ENCODE measurements around the gene PARM1.

Gene PARM1

DNA sequence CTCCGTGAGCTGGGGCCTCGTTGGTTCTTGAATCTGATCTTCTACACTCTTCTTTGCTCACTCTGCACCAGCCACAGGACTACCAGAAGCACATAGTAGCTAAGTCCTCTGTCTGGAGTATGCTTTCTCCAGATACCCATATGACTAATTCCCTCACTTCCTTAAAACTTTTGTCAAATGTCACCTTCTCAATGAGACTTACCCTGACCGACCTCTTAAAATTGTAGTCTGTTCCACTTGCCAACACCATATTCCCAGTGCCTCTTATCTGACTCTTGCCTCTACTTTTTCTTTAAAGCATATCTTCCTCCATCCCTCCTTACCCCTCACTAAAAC, 10.0 kb downstream of the PARM1 start:
- no peak for DNase-seq

DNA sequence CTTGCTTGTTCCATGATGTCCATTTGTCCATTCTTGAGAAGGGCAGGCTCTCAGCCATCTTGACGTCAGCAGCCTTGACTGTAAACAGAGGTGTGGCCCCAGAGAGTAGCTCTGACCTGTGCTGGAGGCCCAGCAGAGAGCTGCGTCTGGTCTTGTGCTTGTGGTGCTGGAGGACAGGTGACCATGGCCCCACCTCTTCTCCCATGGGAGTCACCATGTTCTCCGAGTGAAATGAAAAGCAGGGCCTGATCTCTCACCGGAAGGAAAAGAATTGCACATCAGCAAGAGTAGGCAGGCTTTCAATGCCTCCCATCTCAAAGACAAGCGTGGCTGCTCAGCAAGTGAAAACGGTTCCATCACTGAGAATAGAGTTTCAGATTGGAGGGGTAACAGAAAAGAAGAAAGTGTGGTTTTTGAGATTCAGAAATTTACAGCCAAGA, 11.5 kb downstream of the PARM1 start:
- no peak for DNase-seq

DNA sequence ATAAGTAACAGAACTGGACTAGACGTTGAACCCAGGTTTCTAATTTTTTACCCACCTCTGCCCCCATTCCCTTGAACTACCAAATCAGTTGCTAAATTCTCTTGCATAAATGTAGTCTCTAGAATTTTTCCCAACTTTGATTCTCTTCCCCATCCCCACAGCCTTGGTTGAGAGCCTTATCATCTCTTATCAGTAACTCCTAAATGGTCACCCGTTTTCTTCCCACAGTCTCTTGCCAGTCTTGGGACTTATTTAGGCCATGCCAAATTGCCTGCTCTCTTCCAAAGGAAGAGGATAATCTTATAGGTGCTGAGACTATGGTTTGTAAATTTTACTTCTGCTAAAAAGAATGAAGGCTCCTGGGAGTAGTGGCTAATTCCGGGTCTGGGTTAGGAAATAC, 13.3 kb downstream of the PARM1 start:
- DNase-seq, result no peak

DNA sequence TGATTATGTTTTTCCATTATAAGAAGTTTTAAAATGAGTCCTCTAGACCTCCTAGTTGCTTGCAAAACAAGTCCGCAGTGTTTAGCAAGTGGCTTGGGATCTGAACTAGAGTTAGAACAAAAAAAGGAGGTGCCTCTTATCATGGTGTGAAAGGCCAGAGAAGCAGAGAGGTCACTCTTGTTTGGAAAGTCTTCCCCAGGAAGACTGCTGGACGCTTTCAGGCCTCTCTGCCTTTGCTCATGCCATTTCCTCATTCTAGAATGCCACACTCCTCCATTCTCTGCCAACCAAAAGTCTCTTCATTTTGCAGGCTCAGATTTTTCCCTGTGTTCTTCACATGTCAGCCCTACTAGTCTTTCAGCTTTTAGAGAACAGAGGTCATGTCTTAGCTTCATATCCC, 14.9 kb downstream of the PARM1 start:
- DNase-seq, result no peak

DNA sequence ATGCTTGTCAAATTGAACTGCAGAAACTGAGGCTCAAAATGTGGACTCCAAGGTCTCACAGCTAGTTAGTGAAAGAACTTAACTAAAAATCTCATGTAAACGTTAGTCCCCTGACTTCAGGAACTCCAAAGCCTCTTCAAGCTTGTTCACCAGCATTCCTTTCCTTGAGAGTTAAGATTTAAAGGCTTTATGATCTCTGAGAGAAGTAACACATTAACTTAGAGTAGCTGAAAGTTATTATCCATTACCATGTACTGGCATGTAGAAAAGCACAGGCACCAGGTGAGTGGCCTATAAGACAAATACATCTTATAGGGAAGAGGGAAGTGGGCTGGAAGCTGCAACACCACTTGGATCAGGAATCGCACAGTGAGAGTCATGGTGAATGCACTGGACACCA, 15.3 kb downstream of the PARM1 start:
- no peak for DNase-seq

DNA sequence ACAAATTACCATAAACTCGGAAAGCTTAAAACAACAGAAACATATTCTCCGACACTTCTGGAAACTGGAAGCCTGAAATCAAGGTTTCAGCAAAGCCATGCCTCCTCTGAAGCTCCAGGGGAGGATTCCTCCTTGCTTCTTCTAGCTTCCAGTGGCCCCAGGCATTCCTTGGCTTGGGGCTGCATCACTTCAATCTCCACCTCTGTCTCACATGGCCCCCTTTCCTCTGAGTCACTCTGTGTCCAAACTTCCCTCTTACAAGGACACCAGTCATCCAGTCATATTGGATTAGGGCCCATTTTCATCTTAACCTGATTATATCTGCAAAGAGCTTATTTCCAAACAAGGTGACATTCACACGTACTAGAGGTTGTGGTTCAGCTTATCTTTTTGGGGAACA, 17.3 kb downstream of the PARM1 start:
- DNase-seq, result no peak

DNA sequence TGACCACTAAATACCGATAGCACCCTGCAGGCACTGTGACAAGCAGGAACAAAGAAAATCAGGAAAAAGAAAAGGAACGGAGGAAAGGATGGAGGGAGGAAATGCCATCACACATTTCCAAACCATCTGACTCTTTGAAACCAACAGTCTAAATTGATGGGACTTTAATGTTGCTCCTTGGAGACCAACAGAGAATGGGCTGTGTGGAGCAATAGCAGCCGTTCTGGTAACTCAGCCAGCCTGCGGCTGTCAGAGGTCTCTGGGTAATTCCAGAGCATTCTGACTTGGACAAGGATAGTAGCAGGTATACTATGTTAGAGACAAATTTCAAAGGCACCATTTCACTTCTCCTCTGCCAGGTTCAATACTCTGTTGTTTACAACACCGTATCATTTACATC, 18.0 kb downstream of the PARM1 start:
- no peak for DNase-seq

DNA sequence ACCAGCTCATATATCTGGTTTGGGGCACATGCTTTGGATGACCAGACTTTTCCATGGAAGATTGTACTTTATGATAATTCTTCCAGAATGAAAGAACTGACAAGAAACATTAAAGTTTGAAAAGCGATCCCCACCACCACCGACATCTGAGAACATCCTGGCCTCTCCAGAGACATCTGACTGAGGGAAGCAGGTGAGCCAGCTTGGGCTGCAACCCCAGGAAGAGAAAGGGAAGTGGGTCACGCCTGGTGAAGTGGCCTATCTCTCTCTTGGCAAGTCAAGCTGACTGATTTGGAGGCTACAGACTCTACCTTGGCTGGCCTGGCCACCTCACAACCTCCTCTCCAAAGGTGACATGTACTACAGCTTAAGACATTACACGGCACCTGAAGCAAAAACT, 20.7 kb downstream of the PARM1 start:
- DNase-seq, result no peak

DNA sequence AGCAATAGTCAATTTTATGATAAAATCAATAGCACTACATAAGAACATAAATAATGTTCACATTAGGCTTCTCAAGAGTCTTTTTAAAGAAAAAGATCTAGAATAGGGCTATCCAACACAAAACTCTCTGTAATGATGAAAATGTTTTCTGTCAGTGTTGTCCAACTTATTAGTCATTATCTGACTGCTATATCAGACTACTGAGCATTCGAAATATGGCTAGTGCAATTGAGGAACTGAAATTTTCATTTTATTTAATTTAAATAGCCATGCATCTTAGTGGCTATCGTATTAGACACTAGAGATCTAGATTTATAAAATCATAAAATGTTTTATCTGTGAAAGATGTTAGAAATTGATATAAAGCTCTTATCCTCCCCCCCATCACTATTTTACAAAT, 26.0 kb downstream of the PARM1 start:
- no peak for DNase-seq

DNA sequence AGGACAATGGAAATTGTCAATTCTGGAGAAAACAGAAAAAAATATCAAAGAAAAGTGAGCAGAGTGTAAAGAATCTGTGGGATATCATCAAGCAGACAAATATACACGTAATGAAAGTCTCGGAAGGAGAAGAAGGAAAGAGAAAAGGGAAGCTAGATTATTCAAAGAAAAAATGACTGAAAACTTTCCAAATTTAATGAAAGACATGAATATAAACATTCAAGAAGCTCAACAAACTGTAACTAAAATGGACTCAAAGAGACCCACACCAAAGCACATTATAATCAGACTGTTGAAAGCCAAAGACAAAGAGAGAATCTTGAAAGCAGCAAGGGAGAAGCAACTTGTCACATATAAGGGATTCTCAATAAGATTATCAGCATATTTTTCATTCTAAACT, 28.3 kb downstream of the PARM1 start:
- DNase-seq, result no peak

DNA sequence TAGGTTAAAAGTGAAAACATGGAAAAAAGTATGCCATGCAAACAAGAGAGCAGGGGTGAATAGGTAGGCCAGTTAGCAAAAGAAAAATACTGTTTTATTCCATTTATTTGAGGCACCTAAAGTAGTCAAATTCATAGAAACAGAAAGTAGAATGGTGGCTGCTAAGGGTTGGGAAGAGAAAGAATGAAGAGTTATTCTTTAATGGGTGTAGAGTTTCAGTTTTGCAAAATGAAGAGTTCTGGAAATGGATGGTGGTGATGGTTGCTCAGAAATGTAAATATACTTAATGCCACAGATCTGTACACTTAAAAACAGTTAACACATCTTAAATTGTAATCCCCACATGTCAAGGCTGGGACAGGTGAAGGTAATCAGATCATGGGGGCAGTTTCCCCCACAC, 29.7 kb downstream of the PARM1 start:
- no peak for DNase-seq

DNA sequence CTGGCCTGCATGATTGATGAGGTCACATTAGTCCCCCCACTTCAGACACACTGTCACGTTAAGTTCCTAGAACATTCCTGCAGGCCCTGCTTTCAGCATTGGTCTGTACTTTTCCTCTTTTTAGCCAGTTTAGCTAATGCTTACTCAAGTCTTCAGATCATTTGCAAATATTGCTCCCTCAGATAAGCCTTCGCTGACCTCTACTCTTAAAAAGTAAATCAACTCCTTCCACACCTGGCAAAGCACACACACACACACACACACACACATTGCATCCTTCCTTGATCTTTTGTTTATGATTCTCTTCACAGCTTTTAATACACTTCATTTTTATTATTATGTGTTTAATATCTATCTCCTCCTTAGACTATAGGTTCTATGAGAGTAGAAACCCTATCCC, 31.4 kb downstream of the PARM1 start:
- no peak for DNase-seq

DNA sequence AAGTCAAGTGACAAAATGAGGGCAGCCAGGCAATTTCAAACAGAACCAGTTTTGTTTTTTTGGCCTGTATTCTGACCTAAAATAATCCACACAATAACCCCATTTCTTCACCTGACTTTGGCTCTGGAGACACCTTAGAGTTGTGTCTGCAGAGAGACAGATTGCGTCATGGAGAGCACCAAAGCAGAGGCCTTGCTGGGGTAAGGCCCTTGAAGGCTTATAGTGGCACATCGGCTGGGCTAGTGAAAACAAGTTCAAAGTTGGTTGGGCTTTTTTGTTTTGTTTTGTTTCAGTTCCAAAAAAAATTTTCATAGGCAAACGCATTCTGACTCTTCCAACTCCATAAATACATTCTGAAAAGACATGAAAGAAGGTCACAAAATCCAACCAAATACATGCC, 34.4 kb downstream of the PARM1 start:
- no peak for DNase-seq

DNA sequence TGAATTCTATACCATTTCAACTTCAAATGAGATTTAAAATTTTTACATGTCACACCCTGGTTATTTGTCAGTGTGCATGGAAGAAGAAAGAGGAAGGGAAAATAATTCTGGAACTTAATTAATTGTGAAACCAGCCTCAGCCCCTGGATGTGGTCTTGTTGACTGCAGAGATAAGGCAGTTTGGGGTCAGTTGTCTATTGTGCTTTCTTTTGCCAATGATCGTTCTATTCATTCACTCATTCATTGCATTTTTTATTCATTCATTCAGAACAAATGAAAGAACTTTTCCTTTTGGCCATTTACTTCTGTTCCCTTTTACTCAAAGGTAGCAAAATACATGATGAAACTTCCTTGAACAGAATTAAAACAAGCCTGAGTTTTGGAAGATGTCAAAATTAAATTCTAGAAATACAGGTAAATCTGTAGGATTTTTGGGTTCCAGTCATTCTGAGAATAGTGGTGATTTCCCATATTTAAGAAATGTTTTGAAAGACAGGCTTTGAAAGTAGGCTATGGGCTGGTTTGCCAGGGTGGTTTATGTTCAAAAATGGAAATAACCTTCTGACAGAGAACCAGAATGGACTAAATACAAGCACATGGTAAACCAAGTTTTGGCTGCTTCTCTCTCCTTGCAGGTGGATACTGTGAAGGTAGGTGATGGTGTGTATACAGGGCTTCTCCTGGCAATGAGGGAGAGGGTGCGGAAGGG, 35.7 kb downstream of the PARM1 start:
- no peak for DNase-seq

DNA sequence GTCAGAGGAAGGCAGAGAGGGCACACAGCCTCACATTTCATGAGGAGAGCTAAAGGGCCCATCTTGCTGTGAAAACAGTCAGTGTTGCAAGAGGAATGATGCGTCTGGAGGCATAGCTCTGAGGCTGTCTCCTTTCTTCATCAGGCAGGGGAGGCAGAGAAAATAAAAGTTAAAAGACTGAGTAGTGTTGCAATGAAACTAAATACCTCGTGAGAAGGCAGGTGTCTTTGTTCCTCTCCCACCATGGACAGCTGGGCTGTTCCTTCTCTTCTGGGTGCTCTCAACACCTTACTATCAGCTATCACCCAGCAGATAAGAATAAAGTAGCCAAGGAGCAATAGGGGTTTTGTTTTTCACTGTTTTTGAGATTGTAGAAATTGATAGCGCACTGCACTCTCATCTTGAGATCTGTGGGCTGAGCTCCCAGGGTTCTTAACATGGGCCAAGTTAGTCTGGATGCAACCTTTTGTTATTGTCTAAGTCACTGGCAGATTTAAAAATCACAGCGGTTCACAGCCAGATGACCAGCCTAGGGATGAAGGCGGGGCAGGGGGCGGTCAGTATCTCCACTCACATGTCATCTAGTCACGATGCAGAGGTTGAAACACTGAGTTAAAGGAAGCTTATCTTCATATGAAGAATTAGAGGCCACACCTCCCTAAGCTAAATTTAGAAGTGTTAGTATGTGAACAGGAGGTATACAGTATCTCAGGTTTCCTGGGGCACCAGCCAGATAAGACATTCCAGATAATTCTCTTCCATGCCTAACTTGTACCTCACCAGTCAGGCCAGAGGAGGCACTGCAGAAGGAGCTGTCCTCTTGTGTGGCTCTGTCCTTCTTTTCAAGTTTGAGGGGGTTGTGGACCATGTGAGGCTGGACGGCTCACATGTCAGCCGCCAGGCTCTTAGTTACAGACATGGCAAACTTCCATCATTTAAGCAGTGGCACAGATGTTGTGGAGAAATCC, 36.9 kb downstream of the PARM1 start:
- DNase-seq, result no peak

DNA sequence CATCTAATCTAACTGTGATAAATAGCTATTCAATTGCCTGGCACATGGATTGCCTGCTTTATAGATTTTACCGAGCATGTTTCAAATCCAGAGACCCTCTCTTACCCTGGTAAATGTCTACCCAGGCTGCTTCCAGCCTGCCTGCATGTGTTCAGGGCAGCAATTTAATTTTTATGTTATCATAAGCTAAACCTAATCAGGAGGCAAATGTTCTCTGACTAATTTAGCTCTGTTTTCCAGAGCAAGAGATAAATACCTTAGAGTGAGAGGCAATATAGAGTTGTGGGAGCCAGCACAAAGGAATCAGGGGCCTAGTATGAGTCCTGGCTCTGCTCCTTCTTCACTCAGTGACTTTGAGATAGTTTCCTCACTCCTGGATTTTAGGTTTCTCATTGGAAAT, 37.7 kb downstream of the PARM1 start:
- no peak for DNase-seq

DNA sequence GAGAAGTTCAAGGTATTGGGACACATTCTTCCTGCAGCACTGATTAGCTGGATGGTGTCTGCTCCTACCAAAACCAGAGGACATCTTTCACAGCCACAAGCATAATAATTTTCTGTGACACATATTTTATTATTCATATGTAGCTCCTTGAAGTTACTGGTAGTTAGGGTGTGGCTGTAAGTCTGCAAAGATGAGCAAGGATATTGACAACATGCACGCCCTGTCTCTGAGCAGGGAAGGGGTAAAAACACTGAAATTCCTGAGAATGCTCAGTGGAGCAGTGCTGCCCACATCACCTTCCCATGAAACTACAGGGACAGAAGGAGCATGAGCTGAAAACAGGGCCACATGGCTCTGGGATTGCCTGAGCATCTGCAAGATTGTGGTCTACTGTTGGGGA, 38.9 kb downstream of the PARM1 start:
- DNase-seq, result no peak

DNA sequence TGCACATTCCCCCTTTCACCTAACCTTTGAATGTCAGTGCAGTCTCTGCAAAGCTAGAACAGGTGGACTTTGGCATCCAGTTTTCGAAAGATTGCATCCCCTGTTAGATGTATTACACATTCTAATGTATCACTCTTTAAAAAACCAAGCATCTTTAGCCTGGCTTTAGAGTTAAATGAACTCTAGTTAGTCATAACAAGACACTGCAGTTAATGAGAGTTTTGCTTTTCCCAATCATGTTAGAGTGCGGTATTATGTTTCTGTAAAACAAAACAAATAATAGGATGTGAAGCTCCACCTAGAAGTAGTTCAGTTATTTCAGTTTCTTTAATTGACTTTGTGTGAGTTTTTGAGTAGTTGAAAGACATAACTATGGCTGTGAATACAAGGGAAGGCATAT, 42.2 kb downstream of the PARM1 start:
- no peak for DNase-seq

DNA sequence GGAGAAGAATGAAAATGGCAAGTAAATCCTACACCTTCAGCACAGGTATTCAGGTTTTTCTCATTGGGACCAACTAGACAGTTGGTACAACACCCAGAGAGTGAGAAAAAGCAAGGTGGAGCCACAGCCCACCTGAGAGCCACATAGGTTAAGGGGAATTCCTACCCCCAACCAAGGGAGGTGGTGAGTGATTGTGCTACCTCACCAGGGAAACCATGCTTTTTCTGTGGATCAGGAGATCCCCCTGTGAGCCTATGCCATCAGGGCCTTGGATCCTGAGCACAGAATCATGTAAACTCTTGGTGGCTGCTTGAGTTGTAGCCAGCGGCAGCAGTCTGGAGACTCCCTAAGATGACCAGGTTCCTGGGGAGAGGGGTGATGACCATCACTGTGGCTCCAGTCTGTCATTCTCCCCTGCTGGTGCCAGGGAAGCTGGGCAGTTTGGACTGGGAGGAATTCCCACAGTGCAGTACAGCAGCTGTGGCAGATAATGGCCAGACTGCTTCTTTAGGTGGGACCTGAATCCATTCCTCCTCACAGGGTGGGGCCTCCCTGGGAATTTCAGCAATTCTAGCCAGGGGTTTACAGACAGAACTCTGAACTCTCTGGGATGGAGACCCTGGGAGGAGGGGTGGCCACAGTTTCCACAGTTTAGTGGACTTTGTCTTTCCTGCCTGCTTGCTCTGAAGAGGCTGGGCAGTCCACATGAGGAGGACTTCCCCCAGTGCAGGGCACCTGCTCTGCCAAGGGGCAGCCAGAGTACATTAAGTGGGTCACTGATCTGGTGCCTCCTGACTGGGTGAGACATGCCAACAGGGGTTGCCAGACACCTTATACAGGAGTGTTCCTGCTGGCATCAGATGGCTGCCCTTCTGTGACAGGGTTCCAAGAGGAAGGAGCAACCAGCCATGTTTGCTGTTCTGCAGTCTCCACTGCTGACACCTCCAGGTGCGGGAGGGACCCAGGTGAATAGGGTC, 43.2 kb downstream of the PARM1 start:
- DNase-seq, result no peak

DNA sequence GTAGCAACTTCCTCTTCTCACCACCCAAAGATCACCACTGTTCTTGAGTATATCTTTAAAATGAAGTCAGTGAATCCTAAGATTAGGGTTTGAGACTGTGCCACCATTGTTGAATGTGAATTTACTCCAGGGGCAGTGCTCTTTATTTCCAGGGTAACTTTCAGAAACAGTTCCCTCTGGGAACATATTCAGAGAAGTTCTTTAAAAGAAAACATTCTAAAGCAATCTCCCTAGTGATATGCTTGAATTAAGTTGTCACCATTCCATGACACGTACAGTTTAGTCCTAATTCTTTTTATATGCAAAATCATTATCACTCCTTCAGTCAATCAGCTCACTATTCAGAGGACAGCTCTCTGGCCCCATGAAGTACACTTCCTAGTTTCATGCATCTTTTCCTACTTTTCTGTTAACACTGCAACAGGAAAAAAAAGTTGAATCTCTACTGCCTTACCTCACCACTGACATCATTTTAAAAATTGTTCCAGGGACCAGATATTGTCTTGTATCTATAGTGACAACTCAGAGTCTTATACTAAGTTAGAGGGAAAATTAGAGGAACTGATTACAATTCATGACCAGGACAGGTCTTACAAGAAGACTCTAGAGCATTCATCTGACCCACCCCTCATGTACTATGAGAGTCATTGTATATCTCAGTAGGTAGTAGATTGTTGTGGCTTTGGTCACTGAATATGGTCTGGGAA, 49.8 kb downstream of the PARM1 start:
- DNase-seq, result no peak

DNA sequence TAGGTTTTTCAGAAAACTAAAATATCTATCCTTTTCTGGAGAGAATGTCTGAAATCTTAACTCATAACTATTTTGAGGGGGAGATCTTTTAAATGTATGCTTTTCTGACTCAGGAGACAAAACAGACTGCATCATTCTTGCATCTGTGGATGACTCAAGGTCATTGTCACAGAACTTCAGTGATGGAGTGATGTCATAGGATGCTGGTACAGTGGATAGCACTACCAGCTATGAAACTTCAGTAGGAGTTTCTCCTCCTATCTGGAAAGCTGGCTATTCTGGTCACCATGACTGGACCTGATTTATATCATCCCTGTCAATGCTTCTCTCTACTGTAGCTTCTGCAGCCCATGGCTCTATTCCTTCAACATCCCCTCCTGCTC, 50.3 kb downstream of the PARM1 start:
- no peak for DNase-seq

DNA sequence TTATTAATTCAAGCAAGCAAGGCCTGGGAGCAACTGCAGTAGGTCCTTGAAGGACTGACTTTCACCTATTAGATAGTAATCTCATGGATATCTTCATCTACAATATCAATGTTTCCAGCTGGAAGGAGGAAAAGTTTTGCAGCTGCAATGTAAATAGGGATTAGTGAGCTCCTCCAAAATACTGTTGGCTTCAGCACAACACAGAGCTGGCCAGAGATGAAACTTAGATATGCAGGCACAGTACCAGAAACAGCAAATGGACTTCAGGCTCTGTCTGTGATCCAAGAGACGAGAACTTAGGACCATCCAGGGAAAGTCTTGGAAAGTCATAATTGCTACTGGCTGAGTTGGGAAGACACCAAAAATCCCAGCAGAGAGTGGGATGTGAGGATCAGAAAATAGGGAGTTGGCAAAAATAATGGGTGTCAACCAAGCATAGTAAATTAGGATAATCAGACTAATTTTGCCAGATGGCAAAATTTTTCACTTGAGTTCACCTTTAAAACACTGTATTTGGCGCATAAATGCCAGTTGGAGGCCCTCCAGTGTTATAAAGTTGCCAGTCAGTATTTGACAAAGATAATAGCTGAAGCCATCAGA, 57.5 kb downstream of the PARM1 start:
- DNase-seq, result no peak
